Lower leg skin (tissue), 3 donors: ENCODE results near the gene ZNF236.
"Not testable (repeated sequence)": the region's sequence is repeated elsewhere in the genome, so short reads cannot be mapped to it uniquely, and the experiment has no call there.

Experiments
- CTCF ChIP-seq, 3 donors: fragments of 450-650 bp; IDR thresholded peaks; one replicate each; pipeline ENCODE4 v1.5.1; 2016; ENCODE audit warnings: antibody characterized with exemption in 3 of 3, mild to moderate bottlenecking in 3 of 3, moderate library complexity in 2 of 3
- POLR2A ChIP-seq, 2 donors: fragments of 450-650 bp; IDR thresholded peaks; one replicate each; pipeline ENCODE4 v1.6.1; 2016 to 2017; ENCODE audit warnings: antibody characterized with exemption in 2 of 2, mild to moderate bottlenecking in 1 of 2, moderate library complexity in 1 of 2

DNA sequence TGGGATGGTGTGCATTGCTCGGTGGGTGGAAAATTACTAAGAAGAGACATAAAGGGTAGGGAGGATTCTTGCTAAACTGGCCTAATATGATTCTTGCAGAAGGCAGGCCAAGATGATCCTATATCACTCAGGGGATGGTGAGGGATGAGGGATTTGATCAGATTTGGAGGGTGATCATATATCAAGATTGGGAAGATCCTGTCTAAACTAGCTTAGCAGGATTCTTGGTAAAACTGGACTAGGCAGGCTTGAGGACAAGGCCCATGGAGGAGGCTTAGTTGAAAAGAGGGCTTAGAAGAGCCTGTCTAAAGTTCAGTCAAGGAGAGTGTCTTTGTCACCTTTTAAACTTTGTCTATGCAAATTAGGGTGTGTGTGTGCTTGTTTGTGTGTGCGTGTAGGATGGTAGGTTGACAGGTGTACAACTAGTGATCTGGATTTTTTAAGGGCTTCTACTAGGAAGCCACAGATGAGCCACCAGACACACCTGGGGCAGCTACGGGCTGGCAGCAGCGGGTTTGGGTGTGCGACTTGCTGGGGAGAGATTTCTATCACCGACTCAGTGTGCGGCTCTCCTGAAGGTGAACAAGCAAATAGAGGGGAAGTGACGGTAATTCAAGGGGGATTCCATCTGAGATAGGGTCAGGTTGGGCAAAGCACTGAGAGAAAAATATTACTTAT, 168.1 kb downstream of the ZNF236 start:
- not testable (repeated sequence) for TF ChIP-seq CTCF, POLR2A (IDR thresholded peaks at IDR 0.05)
